ENCODE data around the gene FIBIN.

DNA sequence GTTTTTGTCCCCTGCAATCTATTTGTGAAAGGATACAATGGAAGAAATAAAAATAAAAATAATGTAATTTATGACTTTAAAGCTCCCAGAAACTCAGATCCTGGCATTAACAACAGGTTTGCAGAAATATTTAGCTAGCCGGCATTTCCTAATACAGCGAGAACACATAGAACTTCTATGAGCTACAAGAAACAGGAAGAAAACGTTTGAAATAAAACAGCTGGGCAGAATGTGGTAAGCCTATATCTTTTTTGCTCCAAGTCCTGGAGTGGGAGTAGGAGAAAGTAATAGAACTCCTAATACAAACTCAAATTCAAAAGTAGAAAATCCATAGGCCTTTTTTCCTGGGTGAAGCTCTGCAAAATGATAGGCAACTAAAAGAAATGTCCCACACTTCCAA, 29.6 kb upstream of the FIBIN start:
- TF ChIP-seq CTCF (IDR thresholded peaks at IDR 0.05; ENCODE audit: insufficient read depth, low read depth, low read length) (no peak), EZH2 (IDR thresholded peaks at IDR 0.05; ENCODE audit: insufficient read depth, low read length) (no peak)

Measured in astrocyte (in vitro differentiated cells and primary cell).